ENCODE data around the gene ARHGAP31. TPM values are rescaled to one million over a fixed set of nuclear protein-coding genes. Genes with fewer than 3 reads are reported as not detected.
A peak's percentile ranks its signal among the peaks of the same experiment; 100 is the strongest.

Gene ARHGAP31
- total RNA-seq, 1 experiment from 2014 or later: 1.2 TPM

GRCh38 chr3:119401503-119402440, 107.6 kb downstream of the ARHGAP31 start:
- Histone ChIP-seq H3K4me1 (ENCODE audit: low read length) (peaks cover 3% of the 10 kb centered on the region), H3K4me2 (ENCODE audit: low read depth, low read length, poor library complexity, severe bottlenecking) (no peak overlapping the region), H3K79me2 (ENCODE audit: low read length) (no peaks in the 10 kb centered on the region), H3K27ac (ENCODE audit: low read length) (no peak overlapping the region), H3K27me3 (ENCODE audit: low read length) (no peaks in the 10 kb centered on the region), H3K9me3 (ENCODE audit: low read length) (no peaks in the 10 kb centered on the region), H3K9me2 (replicated peaks; ENCODE audit: insufficient read depth, low read length) (no peaks in the 10 kb centered on the region), H2AFZ (ENCODE audit: low read length) (no peak overlapping the region), H3K36me3 (ENCODE audit: insufficient read depth, low read length) (no peaks in the 10 kb centered on the region), H4K20me1 (ENCODE audit: insufficient read depth, low read depth, low read length) (no peaks in the 10 kb centered on the region), H3K9ac (ENCODE audit: low read length) (no peak overlapping the region), H3K4me3 (ENCODE audit: low read length) (no peak overlapping the region)
- DNase-seq: no peak

GRCh38 chr3:119402791-119403190, 108.6 kb downstream of the ARHGAP31 start:
- H3K9me3 ChIP-seq (ENCODE audit: low read length): no peaks in the 10 kb centered on the region
- no peaks in the 10 kb centered on the region for H3K27me3 ChIP-seq (ENCODE audit: low read length)
- H3K4me3 ChIP-seq (ENCODE audit: low read length): no peak overlapping the region
- H4K20me1 ChIP-seq (ENCODE audit: insufficient read depth, low read depth, low read length): no peaks in the 10 kb centered on the region
- no peaks in the 10 kb centered on the region for H3K9me2 ChIP-seq (replicated peaks; ENCODE audit: insufficient read depth, low read length)
- no peak overlapping the region for H2AFZ ChIP-seq (ENCODE audit: low read length)
- H3K36me3 ChIP-seq (ENCODE audit: insufficient read depth, low read length): no peaks in the 10 kb centered on the region
- H3K4me1 ChIP-seq (ENCODE audit: low read length): no peaks in the 10 kb centered on the region
- no peak overlapping the region for H3K27ac ChIP-seq (ENCODE audit: low read length)
- H3K79me2 ChIP-seq (ENCODE audit: low read length): no peaks in the 10 kb centered on the region
- H3K9ac ChIP-seq (ENCODE audit: low read length): no peak overlapping the region
- H3K4me2 ChIP-seq (ENCODE audit: low read depth, low read length, poor library complexity, severe bottlenecking): no peak overlapping the region
- peak; percentile 53 for DNase-seq

- Histone ChIP-seq H3K79me2 (ENCODE audit: low read length) (no peaks in the 10 kb centered on the region), H3K4me2 (ENCODE audit: low read depth, low read length, poor library complexity, severe bottlenecking) (no peak overlapping the region), H3K9ac (ENCODE audit: low read length) (no peak overlapping the region), H3K4me3 (ENCODE audit: low read length) (no peak overlapping the region), H3K9me2 (replicated peaks; ENCODE audit: insufficient read depth, low read length) (no peaks in the 10 kb centered on the region), H4K20me1 (ENCODE audit: insufficient read depth, low read depth, low read length) (no peaks in the 10 kb centered on the region), H2AFZ (ENCODE audit: low read length) (no peak overlapping the region), H3K9me3 (ENCODE audit: low read length) (no peaks in the 10 kb centered on the region), H3K4me1 (ENCODE audit: low read length) (peaks cover under 1% of the 10 kb centered on the region), H3K27ac (ENCODE audit: low read length) (no peak overlapping the region), H3K27me3 (ENCODE audit: low read length) (no peaks in the 10 kb centered on the region), H3K36me3 (ENCODE audit: insufficient read depth, low read length) (no peaks in the 10 kb centered on the region)
- no peak for DNase-seq
These were observed 109.0 kb downstream of the ARHGAP31 start for GRCh38 chr3:119403201-119403600.

GRCh38 chr3:119405315-119405714, 111.1 kb downstream of the ARHGAP31 start:
- Histone ChIP-seq H3K27ac (ENCODE audit: low read length) (no peak overlapping the region), H2AFZ (ENCODE audit: low read length) (no peak overlapping the region)

GRCh38 chr3:119408243-119408950, 114.2 kb downstream of the ARHGAP31 start:
- DNase-seq: no peak
- Histone ChIP-seq H3K9me3 (ENCODE audit: low read length) (no peaks in the 10 kb centered on the region), H3K27me3 (ENCODE audit: low read length) (no peaks in the 10 kb centered on the region), H2AFZ (ENCODE audit: low read length) (no peak overlapping the region), H3K4me1 (ENCODE audit: low read length) (peaks cover 8% of the 10 kb centered on the region), H3K4me2 (ENCODE audit: low read depth, low read length, poor library complexity, severe bottlenecking) (no peak overlapping the region), H3K36me3 (ENCODE audit: insufficient read depth, low read length) (no peaks in the 10 kb centered on the region), H3K9me2 (replicated peaks; ENCODE audit: insufficient read depth, low read length) (no peaks in the 10 kb centered on the region), H3K4me3 (ENCODE audit: low read length) (no peak overlapping the region), H3K79me2 (ENCODE audit: low read length) (no peaks in the 10 kb centered on the region), H4K20me1 (ENCODE audit: insufficient read depth, low read depth, low read length) (no peaks in the 10 kb centered on the region), H3K27ac (ENCODE audit: low read length) (no peak overlapping the region), H3K9ac (ENCODE audit: low read length) (no peak overlapping the region)

More at GRCh38 chr3:119405315-119405714, 111.1 kb downstream of the ARHGAP31 start:
- Histone ChIP-seq H3K79me2 (ENCODE audit: low read length) (no peaks in the 10 kb centered on the region), H3K9ac (ENCODE audit: low read length) (no peak overlapping the region), H3K9me2 (replicated peaks; ENCODE audit: insufficient read depth, low read length) (no peaks in the 10 kb centered on the region), H3K36me3 (ENCODE audit: insufficient read depth, low read length) (no peaks in the 10 kb centered on the region), H3K4me3 (ENCODE audit: low read length) (no peak overlapping the region), H3K4me1 (ENCODE audit: low read length) (peaks cover 8% of the 10 kb centered on the region), H3K4me2 (ENCODE audit: low read depth, low read length, poor library complexity, severe bottlenecking) (no peak overlapping the region), H3K9me3 (ENCODE audit: low read length) (no peaks in the 10 kb centered on the region), H4K20me1 (ENCODE audit: insufficient read depth, low read depth, low read length) (no peaks in the 10 kb centered on the region), H3K27me3 (ENCODE audit: low read length) (no peaks in the 10 kb centered on the region)
- no peak for DNase-seq

- no peak for DNase-seq
- H3K9me2 ChIP-seq (replicated peaks; ENCODE audit: insufficient read depth, low read length): no peaks in the 10 kb centered on the region
- H3K4me2 ChIP-seq (ENCODE audit: low read depth, low read length, poor library complexity, severe bottlenecking): no peak overlapping the region
- no peaks in the 10 kb centered on the region for H3K79me2 ChIP-seq (ENCODE audit: low read length)
- H3K36me3 ChIP-seq (ENCODE audit: insufficient read depth, low read length): no peaks in the 10 kb centered on the region
- H3K27ac ChIP-seq (ENCODE audit: low read length): no peak overlapping the region
- no peaks in the 10 kb centered on the region for H3K9me3 ChIP-seq (ENCODE audit: low read length)
- H3K9ac ChIP-seq (ENCODE audit: low read length): no peak overlapping the region
- no peak overlapping the region for H3K4me3 ChIP-seq (ENCODE audit: low read length)
- H4K20me1 ChIP-seq (ENCODE audit: insufficient read depth, low read depth, low read length): no peaks in the 10 kb centered on the region
- H2AFZ ChIP-seq (ENCODE audit: low read length): no peak overlapping the region
- peaks cover 8% of the 10 kb centered on the region for H3K4me1 ChIP-seq (ENCODE audit: low read length)
- H3K27me3 ChIP-seq (ENCODE audit: low read length): no peaks in the 10 kb centered on the region
These were observed 115.7 kb downstream of the ARHGAP31 start for GRCh38 chr3:119409844-119410243.

GRCh38 chr3:119413603-119414280, 119.6 kb downstream of the ARHGAP31 start:
- Histone ChIP-seq H3K27me3 (ENCODE audit: low read length) (no peaks in the 10 kb centered on the region), H3K4me2 (ENCODE audit: low read depth, low read length, poor library complexity, severe bottlenecking) (no peak overlapping the region), H3K79me2 (ENCODE audit: low read length) (no peaks in the 10 kb centered on the region), H3K9me3 (ENCODE audit: low read length) (no peaks in the 10 kb centered on the region), H3K9ac (ENCODE audit: low read length) (no peak overlapping the region), H3K27ac (ENCODE audit: low read length) (no peak overlapping the region), H3K36me3 (ENCODE audit: insufficient read depth, low read length) (no peaks in the 10 kb centered on the region), H3K9me2 (replicated peaks; ENCODE audit: insufficient read depth, low read length) (no peaks in the 10 kb centered on the region), H2AFZ (ENCODE audit: low read length) (no peak overlapping the region), H4K20me1 (ENCODE audit: insufficient read depth, low read depth, low read length) (no peaks in the 10 kb centered on the region), H3K4me1 (ENCODE audit: low read length) (peaks cover 4% of the 10 kb centered on the region), H3K4me3 (ENCODE audit: low read length) (no peak overlapping the region)
- DNase-seq: no peak

- Histone ChIP-seq H3K9ac (ENCODE audit: low read length) (no peak overlapping the region), H3K27ac (ENCODE audit: low read length) (no peak overlapping the region), H3K9me2 (replicated peaks; ENCODE audit: insufficient read depth, low read length) (no peaks in the 10 kb centered on the region), H3K4me3 (ENCODE audit: low read length) (no peak overlapping the region), H3K36me3 (ENCODE audit: insufficient read depth, low read length) (no peaks in the 10 kb centered on the region), H3K4me2 (ENCODE audit: low read depth, low read length, poor library complexity, severe bottlenecking) (no peak overlapping the region), H3K9me3 (ENCODE audit: low read length) (no peaks in the 10 kb centered on the region), H3K79me2 (ENCODE audit: low read length) (no peaks in the 10 kb centered on the region), H3K27me3 (ENCODE audit: low read length) (no peaks in the 10 kb centered on the region), H3K4me1 (ENCODE audit: low read length) (peaks cover 3% of the 10 kb centered on the region; the same call in 1 of the 2 replicates), H4K20me1 (ENCODE audit: insufficient read depth, low read depth, low read length) (no peaks in the 10 kb centered on the region), H2AFZ (ENCODE audit: low read length) (no peak overlapping the region)
- no peak for DNase-seq
These were observed 122.7 kb downstream of the ARHGAP31 start for GRCh38 chr3:119416873-119417272.
